SK-N-SH (cell line): ENCODE measurements around the gene VAMP2.

Source experiments
- CTCF ChIP-seq: fragments of 200-600 bp; sonication (generic); IDR thresholded peaks from 2 replicates; pipeline ENCODE4 v1.6.1; 2017; ENCODE audit warnings: antibody characterized with exemption, mild to moderate bottlenecking, moderate library complexity
- EP300 ChIP-seq, 2 experiments: IDR thresholded peaks; 2 replicates each; pipeline versions ENCODE4 v1.4.0 to v1.6.1; 2012; ENCODE audit warnings: borderline replicate concordance in 1 of 2, low read depth in 1 of 2, low read length in 1 of 2
- EZH2phosphoT487 ChIP-seq: fragments of 200-600 bp; sonication (generic); IDR thresholded peaks from 2 replicates; pipeline ENCODE4 v1.6.1; 2017; ENCODE audit warnings: low read depth, mixed run types, mild to moderate bottlenecking, antibody characterized with exemption, moderate library complexity, borderline replicate concordance
- FOSL2 ChIP-seq: IDR thresholded peaks from 2 replicates; pipeline ENCODE4 v1.4.0; 2012; ENCODE audit warnings: low read depth, mild to moderate bottlenecking, moderate library complexity, borderline replicate concordance
- GABPA ChIP-seq: IDR thresholded peaks from 2 replicates; pipeline ENCODE4 v1.4.0; 2012; ENCODE audit warnings: low read depth, mild to moderate bottlenecking
- POLR2AphosphoS5 ChIP-seq: IDR thresholded peaks from 2 replicates; pipeline ENCODE4 v1.6.1; 2012; ENCODE audit warnings: low read depth, low read length
- RXRA ChIP-seq: IDR thresholded peaks from 2 replicates; pipeline ENCODE4 v1.4.0; 2012; ENCODE audit warnings: low read depth, mild to moderate bottlenecking, borderline replicate concordance
- USF1 ChIP-seq: IDR thresholded peaks from 2 replicates; pipeline ENCODE4 v1.4.0; 2012; ENCODE audit warnings: low read depth, borderline replicate concordance

GRCh38 chr17:8160224-8160577, 2.5 kb downstream of the VAMP2 start:
- TF ChIP-seq CTCF (no peak), EP300 (IDR thresholded peaks at IDR 0.05; ENCODE audit: borderline replicate concordance in 1 of 2, low read depth in 1 of 2, low read length in 1 of 2) (no peak), GABPA (no peak), POLR2AphosphoS5 (no peak), RXRA (no peak), USF1 (no peak), EZH2phosphoT487 (no peak), FOSL2 (no peak)
